C4-2B (cell line): ENCODE measurements around the gene ILKAP.

Experiments
- CTCF ChIP-seq: fragments of 450-650 bp; conservative IDR thresholded peaks from 2 replicates; pipeline ENCODE4 v1.5.1; 2017; ENCODE audit warnings: mild to moderate bottlenecking
- ZFX ChIP-seq: fragments of 450-650 bp; IDR thresholded peaks from 2 replicates; pipeline ENCODE4 v1.6.1; 2017

GRCh38 chr2:238187618-238188548, 15.6 kb downstream of the ILKAP start:
- TF ChIP-seq CTCF (no peak), ZFX (no peak)
